Measurements from ENCODE around the gene KDM4B.
A peak's percentile ranks its signal among the peaks of the same experiment; 100 is the strongest.
"Not testable (repeated sequence)": the region's sequence is repeated elsewhere in the genome, so short reads cannot be mapped to it uniquely, and the experiment has no call there.

The KDM4B gene

GRCh38 chr19:5016781-5017180 is 47.9 kb downstream of the KDM4B start:
- no peak for DNase-seq

DNA sequence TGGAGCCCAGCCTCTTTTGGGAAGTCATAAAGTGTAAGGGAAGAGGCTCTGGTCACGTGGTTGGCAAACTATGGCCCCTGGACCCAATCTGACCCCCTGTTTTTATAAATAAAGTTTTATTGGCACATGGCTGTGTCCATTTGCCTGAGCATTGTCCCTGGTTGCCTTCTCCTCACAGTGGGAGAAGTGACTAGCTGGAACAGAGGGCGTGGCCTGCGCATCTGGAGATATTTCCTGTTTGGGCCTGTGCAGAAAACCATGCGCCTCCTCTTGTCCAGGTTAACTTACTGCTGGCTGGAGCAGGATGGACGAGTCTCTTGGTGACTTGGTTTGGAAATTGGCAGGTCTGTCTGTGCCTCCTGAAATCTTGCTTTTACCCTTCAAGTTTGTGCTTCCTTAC is 48.3 kb downstream of the KDM4B start:
- no peak for DNase-seq

DNA sequence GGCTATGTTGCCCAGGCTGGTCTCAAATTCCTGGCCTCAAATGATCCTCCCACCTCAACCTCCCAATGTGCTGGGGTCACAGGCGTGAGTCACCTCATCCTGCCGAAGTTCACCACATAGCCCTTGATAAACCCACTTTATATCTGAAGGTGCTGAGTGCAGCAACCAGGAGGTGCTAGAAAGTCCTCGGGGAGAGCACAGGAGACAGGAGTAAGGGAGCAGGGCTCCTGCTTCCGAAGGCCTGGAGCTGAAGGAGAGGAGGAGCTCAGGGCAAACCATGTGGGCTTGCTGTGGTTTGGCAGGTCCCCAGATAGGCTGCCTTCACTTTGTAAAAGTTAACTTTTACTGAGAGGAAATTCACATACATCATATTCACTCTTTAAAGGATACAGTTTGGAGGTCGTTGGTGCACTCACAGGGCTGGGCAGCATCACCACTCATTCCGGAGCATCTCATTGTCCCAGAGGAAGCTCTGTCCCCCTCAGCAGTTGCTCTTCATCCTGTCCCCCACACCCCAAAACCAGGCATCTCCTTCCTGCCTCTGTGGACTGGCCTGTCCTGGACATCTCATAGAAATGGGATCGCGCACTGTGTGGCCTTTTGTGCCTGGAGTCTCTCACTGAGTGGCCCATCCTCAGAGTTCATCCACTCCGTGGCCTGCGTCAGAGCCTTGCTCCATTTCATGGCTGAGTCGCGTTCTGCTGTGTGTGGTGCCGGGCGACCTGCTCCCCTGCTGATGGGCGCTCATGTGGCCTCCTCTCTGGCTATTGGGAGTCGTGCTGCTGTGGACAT is 49.5 kb downstream of the KDM4B start:
- no peak for DNase-seq

GRCh38 chr19:5020368-5020767 is 51.5 kb downstream of the KDM4B start:
- no peak for DNase-seq

- no peak for DNase-seq
These were observed 52.1 kb downstream of the KDM4B start for GRCh38 chr19:5021046-5021445.

DNA sequence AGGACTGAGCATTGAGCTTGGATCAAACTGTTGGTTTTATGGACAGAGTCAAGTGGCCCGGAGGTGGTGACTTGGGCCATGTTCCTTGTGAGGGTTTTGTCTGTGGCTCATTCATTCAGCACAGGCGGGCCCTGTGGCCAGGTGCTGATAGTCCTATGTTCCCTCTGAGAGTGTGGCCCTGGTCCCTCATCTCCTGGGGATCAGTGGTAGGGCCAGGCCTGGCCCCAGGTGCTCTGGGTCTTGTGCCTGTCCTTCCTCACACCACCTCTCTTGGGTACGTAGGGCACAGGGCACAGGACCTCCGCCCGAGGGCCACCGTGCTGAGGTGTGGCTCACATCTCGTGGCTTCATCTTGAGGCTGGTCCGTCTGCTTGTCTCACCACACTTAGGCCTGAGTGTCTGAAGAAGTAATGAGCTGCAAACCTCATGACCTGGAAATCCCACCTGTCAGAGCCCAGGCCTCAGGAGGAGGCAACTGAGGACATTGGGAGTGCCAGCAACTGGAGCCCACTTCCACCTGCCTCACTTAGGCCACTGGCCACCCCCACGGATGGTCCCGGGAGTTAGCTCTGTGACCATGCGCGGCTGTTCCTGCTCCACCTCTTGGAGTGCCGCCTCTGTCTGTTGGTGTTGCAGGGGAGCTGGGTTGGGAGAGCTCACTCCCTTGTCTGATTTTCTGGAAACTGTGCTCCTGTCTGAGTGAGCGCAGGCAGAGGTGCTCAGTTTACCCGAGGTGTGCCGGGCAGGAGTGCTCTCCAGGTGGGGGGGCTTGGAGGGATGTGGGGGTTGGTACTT is 53.4 kb downstream of the KDM4B start:
- no peak for DNase-seq

DNA sequence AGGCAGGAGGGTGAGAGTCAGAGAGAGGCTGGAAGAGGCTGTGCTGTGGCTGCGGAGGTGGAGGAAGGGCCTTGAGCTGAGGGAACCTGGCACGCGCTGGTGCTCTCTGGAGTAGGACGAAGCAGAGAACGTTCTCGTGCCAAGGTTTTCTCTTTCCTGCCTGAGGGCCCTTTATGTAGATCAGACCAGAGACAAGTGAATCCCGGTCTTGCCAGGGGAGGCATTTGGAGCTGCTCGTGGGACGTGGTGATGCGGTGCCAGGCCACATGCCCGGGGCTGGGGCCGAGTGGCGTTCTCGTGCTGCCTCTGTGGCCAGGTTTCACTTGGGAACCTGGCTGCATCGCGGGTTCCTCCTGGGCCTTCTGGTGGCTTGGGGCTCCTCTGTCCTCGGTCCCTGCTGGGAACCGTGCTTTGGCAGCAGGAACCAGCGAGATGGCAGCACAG is 54.2 kb downstream of the KDM4B start:
- peak; percentile 77 to 83 for DNase-seq

- no peak for DNase-seq
These were observed 55.4 kb downstream of the KDM4B start for GRCh38 chr19:5024282-5024681.

DNA sequence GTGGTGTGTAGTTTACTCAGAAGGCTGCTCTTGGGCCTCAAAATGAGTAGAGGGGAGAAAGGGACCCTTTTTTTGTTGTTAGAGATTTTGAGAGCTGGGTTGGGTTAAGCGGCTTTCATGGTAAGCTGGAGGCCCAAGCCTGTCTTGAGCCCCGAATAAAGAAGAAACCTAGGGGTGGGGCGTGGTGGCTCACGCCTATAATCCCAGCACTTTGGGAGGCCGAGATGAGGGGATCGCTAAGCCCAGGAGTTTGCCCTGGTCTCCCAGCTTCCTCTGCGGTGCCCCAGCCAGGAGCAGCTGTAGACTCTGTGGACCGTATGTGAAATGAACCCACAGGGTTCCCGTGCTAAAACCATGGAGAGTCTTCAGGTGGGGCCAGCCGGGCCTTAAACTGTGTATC is 56.1 kb downstream of the KDM4B start:
- DNase-seq = no peak

GRCh38 chr19:5026706-5027273 is 57.9 kb downstream of the KDM4B start:
- no peak for DNase-seq

DNA sequence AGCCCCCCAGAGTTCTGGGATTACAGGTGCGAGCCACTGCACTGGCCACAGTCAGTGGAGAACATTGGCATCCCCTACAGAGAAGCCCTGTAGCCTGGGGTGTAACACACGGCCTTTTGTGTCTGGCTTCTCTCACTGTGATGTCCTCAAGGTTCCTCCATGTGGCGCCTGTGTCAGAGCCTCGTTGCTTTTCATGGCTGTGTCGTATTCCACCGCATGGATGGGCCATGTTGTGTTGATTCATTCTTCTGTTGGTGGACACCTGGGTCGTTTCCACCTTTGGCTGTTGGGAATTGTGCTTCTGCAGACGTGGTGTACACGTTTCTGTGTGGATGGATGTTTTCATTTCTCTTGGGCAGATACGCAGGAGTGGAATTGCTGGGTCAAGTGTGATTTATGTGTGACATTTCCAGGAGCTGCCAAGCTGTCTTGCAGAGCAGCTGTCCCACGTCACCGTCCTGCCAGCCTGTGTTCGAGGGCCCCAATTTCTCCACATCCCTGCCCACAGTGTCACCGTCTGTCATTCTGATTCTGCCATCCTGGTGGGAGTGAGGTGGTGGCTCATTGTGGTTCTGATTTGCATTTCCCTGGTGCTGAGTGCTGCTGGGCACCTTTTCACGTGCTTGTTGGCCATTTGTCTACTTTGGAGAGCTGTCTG is 59.4 kb downstream of the KDM4B start:
- no peak for DNase-seq

GRCh38 chr19:5029596-5029995 is 60.7 kb downstream of the KDM4B start:
- not testable (repeated sequence) for DNase-seq

- no peak for DNase-seq
These were observed 61.4 kb downstream of the KDM4B start for GRCh38 chr19:5030136-5030820.

GRCh38 chr19:5030822-5031221 is 61.9 kb downstream of the KDM4B start:
- no peak for DNase-seq

DNA sequence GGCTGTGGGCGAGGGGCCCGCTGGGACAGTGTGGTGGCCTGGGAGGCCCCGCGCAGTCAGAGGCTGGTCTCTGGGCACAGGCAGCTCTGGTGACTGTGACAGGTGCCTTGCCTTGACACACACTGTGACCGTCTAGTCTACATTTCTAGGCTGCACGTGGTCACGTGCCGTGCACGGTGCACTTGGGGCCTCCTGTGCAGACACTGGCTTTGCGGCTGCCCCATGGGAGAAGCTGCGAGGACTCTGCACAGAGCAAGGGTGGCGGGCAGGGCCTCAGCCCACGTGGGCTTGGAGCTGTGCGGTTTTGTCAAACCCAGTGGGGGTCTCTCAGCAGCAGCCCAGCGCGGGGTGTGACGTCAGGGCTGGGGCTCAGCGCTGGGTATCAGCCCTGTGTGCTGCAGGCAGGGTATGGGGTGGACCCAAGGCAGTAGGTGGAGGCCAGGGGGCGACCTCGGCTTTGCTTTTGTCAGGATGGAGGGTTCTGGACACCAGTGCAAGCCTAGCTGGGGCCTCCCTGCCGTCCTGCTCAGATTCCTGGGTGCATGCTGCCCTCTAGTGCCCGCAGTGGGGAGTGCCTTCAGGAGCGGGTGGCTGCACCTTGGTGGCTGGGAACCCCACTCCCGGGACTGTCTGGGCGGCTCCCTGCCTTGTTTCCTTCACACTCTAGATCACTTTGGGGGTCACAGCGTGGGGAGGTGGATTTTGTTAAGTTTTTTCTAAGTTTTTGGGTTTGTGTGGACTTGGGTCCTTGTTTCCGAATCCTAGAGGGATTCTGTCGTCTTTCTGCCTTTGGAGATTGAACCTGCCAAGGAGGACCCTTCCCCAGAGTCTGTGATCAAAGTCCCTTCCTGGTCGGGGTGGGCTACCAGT is 62.6 kb downstream of the KDM4B start:
- DNase-seq = peak in 1 of 2 experiments; percentile 43

- no peak for DNase-seq
These were observed 63.4 kb downstream of the KDM4B start for GRCh38 chr19:5032101-5032967.

DNA sequence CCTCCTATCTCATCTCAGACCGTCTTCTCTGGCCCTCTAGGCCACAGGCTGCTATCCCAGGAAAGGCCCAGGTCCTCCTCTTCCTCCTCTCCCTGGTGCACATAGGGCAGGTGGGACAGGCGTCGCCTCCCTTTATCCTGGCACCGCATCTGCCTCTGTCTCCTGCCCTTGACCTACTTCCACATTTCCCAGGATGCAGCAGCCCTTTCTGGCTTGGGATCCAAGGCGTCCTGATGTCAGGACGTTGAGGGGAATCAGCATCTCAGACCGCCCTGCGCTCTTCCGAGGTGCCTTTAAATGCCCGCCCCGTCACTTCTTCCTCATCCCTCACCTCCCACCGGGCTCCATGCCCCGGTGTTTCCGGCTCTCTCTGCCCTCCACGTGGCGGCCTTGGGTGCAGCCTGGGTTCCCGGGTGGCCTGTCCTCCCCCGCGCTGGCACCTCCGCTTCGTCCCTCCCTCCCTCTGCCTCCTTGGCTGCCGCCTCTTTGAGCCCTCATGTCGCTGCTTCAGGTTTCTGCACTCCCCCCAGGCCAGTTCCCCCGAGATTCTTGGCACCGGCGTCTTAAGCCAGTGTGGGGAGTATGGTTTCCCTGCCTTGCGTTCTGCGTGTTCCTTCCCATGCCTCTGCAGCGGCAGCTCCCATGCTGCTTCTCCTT is 66.3 kb downstream of the KDM4B start:
- no peak for DNase-seq

DNA sequence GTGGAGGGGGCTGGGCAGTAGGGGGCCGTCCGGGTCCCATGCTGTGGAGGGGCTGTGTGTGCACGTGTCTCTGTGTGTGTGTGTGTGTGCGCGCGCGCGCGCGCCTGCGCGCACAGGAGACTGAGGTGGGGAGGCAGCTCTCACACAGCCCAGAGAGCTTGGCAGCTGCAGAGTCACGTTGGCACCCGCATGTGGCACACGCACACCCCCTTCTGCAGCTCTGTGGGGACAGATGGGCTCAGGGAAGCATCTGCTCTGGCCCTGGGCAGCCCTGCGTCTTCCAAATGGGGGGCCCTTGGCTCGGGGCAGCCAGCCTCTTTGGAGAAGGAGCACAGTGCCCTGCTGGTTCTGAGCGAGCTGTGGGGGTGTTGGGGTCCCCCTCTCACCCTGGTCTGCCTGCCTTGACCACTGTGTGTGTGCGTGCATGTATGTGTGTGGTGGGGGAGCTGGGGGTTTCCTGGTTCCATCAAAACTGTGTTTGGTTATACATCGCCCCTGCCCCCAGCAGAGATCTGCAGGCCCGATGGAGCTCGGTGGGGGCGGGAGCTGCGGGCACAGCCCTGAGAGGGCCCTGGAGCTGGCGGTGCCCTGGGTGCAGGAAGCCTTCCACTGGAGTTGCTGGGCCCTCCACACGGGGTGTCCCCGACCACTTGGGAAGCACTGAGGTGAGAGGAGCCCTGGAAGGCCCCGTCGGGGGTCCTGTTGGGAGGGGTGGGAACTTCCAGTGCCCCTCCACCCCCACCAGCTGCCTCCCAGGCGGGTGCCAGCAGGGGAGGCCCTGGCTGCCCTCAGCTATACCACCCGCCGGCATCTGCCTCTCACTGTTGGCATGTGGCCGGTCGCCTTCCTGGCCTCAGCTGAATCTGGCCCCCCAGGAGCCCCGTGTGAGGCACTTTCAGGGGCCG is 67.1 kb downstream of the KDM4B start:
- DNase-seq = peak in 1 of 2 experiments; percentile 14
